ENCODE results near the gene HBG1.
"Not testable (repeated sequence)": the region's sequence is repeated elsewhere in the genome, so short reads cannot be mapped to it uniquely, and the experiment has no call there.

HBG1 gene

DNA sequence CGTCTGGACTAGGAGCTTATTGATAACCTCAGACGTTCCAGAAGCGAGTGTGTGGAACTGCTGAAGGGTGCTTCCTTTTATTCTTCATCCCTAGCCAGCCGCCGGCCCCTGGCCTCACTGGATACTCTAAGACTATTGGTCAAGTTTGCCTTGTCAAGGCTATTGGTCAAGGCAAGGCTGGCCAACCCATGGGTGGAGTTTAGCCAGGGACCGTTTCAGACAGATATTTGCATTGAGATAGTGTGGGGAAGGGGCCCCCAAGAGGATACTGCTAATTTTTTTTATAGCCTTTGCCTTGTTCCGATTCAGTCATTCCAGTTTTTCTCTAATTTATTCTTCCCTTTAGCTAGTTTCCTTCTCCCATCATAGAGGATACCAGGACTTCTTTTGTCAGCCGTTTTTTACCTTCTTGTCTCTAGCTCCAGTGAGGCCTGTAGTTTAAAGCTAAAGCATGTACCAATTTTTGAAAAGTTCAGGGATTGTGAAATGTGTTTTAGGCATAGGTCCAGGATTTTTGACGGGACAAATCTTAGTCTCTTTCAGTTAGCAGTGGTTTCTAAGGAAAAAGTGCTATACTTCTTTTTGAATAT, at the start of gene HBG1:
Gene HBG1 (minus strand): TSS at position 51 of the 590 bp plus-strand sequence. CDS start 53 bp downstream, outside the sequence.
- DNase-seq, result not testable (repeated sequence)

DNA sequence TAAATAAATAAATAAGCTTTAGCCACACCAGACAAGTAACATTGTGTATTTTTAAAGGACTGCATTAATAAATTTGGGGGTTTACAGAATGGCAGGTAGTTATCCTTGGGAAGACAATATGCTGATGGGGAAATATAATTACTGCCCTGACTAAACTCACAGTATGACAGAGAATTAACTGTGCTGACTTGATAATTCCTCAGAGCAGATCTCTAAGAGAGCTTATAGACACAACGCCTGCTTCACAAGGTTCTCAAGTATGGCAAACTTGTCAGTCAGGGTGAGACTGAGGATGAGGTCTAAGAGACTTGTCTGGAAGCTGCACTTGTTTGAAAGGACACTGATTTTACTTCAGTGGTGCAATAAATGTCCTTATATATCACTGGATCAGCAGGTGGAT, 48.8 kb upstream of the HBG1 start:
- no peak for DNase-seq

- no peak for DNase-seq
Observed at GRCh38 chr11:5297721-5298323, 48.2 kb upstream of the HBG1 start.

- DNase-seq, result not testable (repeated sequence)
Observed at GRCh38 chr11:5294342-5294995, 44.8 kb upstream of the HBG1 start.

DNA sequence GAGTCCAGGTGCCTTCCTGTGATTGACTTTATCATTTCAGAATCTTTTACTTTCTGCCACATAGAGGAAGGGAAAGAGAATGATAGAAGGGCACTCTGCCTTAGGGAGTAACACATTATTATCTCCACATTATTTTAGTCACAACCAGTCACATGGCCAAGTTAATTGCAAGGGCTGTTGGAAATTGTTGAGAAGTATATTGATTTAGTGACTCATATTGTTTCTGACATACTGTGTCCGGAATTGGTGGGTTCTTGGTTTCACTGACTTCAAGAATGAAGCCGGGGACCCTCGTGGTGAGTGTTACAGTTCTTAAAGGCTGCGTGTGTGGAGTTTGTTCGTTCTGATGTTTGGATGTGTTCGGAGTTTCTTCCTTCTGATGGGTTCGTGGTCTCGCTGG, 43.4 kb upstream of the HBG1 start:
- DNase-seq, result no peak

GRCh38 chr11:5291207-5291838, 41.7 kb upstream of the HBG1 start:
- no peak for DNase-seq

GRCh38 chr11:5290106-5290505, 40.4 kb upstream of the HBG1 start:
- DNase-seq, result no peak

- DNase-seq, result no peak
Observed at GRCh38 chr11:5289696-5290095, 40.0 kb upstream of the HBG1 start.

GRCh38 chr11:5288906-5289550, 39.4 kb upstream of the HBG1 start:
- DNase-seq, result no peak

DNA sequence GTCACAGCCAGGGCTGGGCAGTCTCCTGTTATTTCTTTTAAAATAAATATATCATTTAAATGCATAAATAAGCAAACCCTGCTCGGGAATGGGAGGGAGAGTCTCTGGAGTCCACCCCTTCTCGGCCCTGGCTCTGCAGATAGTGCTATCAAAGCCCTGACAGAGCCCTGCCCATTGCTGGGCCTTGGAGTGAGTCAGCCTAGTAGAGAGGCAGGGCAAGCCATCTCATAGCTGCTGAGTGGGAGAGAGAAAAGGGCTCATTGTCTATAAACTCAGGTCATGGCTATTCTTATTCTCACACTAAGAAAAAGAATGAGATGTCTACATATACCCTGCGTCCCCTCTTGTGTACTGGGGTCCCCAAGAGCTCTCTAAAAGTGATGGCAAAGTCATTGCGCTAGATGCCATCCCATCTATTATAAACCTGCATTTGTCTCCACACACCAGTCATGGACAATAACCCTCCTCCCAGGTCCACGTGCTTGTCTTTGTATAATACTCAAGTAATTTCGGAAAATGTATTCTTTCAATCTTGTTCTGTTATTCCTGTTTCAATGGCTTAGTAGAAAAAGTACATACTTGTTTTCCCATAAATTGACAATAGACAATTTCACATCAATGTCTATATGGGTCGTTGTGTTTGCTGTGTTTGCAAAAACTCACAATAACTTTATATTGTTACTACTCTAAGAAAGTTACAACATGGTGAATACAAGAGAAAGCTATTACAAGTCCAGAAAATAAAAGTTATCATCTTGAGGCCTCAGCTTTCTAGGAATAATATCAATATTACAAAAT, 38.6 kb upstream of the HBG1 start:
- no peak for DNase-seq

- no peak for DNase-seq
Observed at GRCh38 chr11:5286901-5287300, 37.2 kb upstream of the HBG1 start.

- DNase-seq, result no peak
Observed at GRCh38 chr11:5286351-5286750, 36.7 kb upstream of the HBG1 start.

- DNase-seq, result no peak
Observed at GRCh38 chr11:5285703-5286340, 36.2 kb upstream of the HBG1 start.

- DNase-seq, result no peak
Observed at GRCh38 chr11:5284637-5285036, 35.0 kb upstream of the HBG1 start.

GRCh38 chr11:5283882-5284281, 34.2 kb upstream of the HBG1 start:
- DNase-seq, result no peak

GRCh38 chr11:5283086-5283485, 33.4 kb upstream of the HBG1 start:
- DNase-seq, result no peak

- no peak for DNase-seq
Observed at GRCh38 chr11:5282628-5283027, 33.0 kb upstream of the HBG1 start.

DNA sequence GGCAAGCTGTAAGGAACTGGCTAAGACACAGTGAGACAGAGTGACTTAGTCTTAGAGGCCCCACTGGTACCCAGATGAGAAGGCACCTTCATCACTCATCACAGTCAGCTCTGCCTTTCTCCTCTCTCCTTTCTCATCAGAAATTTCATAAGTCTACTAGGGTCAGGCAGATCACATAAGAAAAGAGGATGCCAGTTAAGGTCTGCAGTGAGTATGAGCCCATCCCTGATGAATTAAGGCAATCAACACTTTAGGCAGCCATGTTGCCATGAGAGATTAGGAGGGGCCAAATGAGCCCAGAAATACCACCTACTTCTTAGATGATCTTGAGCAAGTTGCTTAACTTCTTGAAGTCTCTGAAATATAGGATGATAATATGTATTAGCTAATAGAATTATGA, 31.9 kb upstream of the HBG1 start:
- DNase-seq, result no peak

- DNase-seq, result no peak
Observed at GRCh38 chr11:5280582-5281102, 31.0 kb upstream of the HBG1 start.

DNA sequence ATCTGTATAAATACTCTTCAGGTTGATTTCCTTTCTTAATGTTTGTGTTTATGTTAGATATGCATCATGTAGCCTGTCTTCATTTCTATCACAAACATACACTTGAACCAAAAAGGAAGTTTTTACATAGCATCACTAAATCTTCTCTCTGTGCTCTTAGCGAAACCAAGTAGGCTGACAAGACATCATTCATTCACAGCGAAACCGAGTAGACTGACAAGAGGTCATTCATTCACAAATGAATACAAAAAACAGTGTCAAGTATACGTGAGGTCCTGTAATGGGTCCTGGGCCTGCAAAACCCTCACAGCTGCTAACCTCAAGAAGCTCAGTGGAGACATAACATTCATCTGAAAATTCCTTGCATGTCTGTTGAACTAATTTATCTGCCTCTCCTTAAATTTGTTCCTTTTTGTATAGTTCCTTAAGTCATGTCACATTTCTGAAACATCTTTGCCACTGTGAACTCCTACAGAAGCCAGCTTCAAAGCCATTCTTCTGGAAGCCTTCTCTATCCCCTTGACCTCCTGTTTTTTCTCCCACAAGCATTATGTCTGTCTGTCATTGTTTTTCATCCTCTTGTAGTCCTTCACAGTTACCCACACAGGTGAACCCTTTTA, 29.9 kb upstream of the HBG1 start:
- DNase-seq, result no peak

GRCh38 chr11:5277807-5278382, 28.2 kb upstream of the HBG1 start:
- no peak for DNase-seq

Measured in NCI-H1092 treated with DMSO at 0.1 percent for 48 hours (cell line).